HG03025 (cell line): Measurements from ENCODE around the gene PGGT1B.

Experiments used
- ATAC-seq: cut with Tn5 transposase; IDR thresholded peaks from one replicate; pipeline ENCODE4 v1.9.1; 2021; ENCODE audit warnings: mild to moderate bottlenecking, moderate library complexity; ENCODE audit not compliant: unreplicated experiment, low FRiP score

Gene PGGT1B

DNA sequence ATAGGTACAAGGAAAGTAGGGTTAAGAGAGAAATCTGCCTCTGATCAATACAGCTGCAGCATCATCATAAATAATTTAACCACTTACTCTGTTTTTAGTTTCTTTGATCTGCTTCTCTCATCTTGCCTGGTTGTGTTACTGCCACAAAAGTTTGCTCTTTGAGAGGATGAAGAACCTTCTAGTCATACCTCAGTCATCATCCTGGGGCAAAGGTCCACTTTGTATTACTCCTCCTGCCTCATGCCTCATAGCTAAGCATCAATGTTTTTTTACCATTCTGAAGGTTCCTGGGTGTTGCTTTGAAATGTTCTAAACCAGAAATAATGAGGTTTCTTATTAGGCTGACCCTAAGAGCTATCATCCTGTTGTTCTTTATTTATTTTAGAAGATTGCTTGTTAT lies 75.9 kb downstream of the PGGT1B start:
- no peak for ATAC-seq

DNA sequence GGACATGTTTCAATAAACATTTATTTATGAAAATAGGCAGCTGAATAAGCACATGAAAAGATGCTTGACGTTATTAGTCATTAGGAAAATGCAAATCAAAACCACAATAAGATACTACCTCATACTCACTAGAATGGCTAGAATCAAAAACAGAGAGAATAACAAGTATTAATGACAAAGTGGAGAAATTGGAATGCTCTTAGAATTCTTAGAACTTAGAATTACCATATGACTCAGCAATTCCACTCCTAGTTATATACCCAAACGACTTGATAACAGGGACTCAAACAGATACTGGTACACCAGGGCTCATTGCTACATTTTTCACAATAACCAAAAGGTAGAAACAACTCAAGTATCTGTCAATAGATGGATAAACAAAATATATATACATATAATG lies 77.9 kb downstream of the PGGT1B start:
- no peak for ATAC-seq

DNA sequence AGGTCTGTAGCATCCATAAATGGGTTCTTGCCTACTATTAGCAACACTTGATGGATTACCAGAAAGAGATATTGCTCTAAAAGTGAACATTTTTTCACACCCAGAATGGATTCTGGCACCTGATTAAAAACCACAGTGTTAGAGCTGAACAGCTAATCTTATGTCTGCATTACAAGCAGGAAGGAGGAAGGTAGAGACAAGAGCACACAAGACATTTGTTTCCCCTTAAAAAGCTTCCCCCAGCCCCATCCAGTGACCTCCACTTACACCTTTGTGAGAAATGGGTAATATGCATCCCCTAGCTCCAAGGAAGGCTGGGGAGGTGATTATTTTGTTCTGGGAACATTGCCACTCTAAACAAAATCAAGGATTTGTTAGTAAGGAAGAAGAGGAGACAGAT lies 80.9 kb downstream of the PGGT1B start:
- ATAC-seq: no peak

DNA sequence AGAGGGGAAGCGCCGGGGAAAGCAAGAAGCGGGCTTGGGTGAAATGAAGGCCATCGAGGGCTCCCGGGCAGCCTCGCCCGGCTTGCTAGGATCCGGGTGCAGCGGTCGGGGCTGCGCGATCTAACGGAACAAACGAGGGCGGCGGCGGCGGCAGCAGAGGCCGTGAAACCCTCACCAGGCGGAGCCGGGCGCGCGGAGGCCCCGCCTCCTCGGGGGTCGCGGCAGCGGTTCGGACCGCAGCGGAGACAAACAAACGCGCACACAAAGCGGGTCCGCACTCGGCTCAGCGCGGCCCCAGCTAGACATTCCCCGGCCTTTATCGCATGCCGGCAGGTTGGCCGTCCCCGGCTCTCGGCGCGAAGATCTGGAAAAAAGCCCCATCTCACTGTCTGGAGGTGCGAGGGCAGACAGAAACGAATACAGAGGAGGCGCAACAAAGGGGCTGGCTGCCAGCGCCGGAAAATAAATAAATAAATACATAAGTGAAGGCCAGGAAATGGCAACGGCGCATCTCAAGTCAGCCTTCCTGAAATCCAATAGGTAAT lies 82.4 kb downstream of the PGGT1B start:
- peak; percentile 68 for ATAC-seq

DNA sequence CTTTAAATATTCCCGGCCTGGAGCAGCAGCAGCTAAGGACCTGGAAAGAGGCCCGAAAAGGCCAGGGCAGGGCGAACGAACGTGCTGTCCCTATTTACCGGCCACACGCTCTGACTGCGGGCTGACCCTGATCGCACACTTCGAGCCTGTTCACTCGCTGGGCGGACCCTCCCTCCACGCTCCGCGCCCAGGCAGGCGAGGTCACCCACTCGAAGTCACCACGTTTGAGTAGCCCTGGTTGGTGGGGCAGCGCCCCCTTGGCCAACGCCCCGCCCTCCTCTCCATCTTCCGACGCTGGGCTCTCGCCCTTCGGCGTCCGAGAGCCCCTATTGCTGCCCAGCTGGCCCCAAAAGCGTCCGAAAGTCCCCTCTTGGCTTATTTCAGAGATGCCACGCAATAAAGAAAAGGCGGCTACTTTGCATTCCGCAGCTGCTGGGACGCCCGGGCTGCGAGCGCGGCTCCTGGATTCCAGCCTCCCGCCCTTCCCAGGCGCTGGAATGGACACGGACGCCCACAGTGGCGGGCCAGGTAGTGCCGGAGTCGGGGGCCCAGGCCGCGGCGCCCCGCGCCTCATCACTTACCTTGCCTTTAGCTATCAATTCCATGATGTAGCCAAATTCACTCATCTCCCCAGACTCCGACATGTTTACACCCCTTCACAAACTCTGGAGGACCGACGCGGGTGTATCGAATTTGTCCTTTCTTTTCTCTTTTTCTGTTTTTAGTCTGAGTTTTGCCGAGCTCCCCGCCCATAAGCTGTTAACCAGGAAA lies 83.1 kb downstream of the PGGT1B start:
- ATAC-seq: peak; percentile 23

DNA sequence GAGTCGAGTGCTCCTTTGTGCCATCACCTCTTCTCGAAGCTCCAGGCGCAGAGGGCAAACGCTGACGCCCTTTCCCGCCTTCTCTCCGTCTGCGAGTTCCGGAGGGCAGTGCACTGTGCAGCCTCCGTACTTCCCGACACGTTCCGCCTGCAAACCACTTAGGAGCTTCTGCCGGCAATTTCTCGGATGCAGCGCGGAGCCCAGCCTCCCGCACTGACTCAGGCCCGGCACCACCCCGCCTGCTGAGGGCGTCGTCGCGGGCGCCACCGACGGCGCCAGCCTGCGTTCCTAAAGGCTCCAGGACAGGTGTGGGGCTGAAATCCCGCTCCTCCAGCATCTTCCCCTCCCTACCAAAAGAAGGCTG lies 83.7 kb downstream of the PGGT1B start:
- ATAC-seq: no peak

DNA sequence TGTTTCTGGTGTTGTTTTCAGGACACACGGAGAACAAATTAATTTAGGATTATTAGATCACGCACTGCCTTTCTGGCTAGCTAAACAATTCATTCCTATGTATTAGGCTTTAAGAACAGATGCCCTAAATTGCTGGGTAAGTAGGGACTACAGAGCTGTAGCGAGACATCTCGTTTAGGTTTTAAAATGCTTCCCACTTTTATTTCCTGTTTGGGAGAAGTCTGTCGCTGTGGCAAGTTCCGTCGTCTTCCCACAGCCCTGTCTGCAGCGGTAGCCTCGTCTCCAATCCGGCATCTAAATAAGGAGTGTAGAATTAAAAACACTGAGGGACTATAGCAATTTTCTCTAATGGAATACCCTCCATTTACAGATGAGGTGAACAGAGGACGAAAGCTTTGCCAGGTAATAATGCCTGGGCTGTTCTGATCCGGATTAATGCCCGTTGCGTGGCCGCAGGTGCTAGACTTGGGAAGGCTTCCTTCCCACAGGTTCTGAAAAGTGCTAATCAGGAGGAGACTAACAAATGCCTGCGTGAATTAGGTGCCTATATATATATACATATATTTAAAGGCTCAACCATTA lies 91.7 kb downstream of the PGGT1B start:
- ATAC-seq: no peak

DNA sequence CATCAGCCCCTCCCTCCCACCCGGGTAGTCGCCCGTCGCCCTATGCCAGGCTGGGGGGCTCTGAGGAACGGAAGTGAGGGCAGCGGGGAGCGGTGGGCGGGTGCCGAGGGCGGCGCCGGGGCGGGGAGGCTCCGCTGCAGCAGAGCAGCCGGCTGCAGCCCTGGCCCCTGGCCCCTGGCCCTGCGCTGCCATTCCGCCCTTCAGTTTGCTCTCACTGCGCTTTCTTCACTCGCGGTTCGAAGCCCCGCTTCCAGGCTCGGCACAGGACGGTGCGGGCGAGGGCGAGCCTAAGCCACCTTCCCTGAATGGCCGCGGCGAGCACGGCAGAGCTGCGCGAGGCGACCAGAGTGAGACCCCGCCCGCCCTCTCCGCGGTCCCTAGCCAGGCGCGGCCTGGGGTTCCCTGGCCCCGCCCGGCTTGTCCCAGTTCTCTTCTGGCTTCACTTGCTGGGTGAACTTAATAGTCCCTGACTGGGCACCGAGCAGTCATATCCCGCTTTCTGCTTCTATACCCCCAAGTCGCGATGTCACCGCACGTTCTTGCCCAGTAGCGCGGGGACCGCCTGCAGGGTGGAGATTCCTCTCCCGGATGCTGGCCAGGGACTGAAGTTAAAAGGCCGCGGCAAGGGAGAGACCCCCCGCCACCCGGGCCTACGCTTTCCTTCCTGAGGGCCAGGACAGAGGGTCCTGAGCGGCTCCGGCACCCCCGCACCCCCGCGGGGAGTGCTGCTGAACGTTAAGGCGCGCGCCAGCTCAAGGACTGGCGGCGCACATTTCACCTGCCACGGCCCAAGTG lies 92.3 kb downstream of the PGGT1B start:
- peak; percentile 46 for ATAC-seq

DNA sequence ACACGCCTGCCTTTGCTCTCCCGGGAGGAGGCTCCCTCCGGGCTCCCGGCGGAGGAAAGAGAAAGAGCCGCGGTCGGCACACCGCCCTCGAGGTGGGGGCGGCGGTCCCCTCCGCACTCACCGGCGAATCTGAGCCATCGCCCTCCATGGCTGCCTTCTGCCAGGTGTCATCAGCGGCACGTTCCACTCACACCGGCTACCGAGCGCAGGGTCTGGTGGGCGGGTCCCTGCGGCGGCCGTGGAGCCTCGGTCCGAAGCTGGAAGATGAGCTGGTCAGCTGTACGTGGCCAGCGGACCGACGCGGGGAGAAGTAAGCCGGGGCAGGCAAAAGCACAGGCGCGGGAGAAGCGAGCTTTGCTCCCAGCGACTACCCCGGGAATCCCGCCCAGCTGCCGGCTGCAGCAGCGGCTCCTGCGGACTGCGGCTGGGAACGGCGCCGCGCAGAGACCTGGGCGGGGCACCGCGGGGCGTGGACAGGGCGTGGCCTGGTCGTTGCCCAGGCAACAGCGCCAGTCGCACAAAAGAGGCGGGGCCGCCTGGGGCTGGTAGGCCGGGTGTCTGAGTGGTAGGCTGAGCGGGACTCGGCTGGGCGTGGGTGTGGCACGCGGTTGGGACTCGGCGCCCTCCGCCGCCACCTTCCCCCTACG lies 93.1 kb downstream of the PGGT1B start, which contains the start of gene TRIM36:
Gene TRIM36 (minus strand): TSS at position 422 of the 647 bp plus-strand sequence. CDS start 274 bp downstream, at position 148.
- peak; percentile 99 for ATAC-seq

DNA sequence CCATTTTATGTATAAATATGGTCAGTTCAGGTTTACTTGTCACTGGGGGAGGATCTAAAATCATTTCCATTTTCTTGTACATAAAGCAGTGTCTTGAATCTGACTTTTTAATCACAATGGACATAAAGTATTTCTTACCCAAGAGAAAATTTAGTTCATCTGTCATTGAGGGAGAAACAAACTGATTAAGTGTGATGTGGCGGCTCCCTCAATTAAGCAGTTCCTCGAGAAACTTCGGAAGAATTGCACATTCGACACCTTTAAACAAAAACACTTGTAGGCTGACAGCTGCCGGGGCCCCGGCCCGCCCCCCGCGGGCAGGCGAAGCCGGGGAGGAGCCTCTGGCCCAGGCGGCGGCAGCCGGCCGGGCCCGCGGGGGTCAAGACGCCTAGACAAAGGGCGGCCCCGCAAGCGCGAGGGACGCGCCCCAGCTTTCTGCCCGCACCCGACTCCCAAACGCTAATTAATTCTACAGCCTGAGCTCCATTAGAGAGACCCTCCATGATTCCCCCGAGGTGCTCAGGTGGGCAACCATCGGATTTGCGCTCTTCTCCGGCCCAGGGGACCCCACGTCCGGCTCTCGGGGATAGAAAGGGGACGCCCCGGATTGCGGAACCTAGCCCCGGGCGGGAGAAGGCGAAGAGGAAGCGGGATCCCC lies 93.7 kb downstream of the PGGT1B start:
- peak; percentile 3 for ATAC-seq

DNA sequence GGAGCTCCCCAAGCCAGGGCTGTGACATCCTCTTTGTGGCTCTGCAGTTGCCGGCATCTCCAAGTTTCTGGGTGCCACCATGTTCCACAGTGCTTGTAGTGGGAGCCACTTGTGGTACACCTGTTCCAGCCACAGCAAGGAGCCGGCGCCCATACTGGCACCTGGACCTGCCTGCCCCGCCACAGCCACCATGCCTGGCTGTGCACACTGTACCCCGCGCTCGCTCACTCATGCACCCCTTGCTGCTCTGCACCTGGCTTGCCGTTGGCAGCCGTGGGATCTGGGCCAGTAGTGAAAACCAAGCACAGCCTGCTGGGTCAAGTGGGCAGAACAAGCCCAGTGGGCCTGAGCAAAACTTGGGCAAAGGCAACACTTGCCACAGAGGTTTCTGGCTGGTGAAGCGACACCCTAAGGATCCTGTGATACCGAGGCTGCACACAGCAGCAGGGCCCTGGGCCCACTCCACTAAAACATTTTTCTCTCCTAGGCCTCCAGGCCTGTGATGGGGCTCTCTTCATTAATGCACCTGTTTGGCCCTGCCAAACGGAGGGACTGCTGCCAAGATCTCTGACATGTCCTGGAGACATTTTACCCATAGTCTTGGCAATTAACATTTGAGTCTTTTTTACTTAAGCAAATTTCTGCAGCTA lies 95.8 kb downstream of the PGGT1B start:
- ATAC-seq: no peak

DNA sequence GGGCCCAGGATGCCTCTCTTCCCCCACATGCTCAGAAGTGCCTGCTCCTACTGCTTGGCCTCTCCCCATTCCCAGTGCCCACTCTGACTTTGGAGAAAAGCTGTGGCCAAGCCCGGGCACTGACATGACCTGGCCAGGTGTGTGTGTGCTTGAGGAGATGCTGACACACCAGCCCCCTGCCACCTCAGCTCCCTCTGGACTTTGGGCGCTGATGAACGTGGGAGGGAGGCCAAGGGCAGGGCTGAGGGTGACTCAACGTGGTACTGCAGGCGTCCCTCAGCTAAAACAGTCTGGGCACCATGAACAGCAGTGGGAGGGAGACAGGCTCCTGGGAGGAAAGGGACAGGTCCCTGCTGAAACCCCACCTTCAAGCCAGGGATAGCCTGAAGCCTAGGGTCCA lies 96.9 kb downstream of the PGGT1B start:
- no peak for ATAC-seq

DNA sequence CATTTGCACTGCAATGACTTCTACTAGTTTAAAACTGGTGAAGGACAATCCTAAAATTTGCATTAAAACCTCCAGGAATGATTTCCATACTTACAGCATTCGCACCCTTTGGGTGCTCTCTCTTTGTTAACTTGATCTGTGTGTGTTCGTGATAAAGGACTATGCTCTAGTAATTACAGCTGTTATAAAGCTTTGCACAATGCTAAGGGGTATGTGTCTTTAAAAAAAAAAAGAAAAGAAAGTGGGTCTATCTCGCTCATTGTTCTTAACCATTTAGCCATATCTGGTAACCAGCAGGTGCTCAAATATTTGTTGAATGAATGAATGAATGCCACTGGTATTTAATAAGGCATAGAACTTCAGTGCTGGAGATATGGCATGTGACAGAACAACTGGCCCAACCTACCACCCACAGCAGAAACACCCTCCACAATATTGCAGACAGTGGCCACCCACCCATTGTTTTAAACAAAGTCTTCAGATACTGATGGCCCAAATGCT lies 101.7 kb downstream of the PGGT1B start:
- ATAC-seq: no peak
